BLaER1 treated with 17β-estradiol and CSF1 and Interleukin-3, amounts not matched to agents 10 nM and 100 nM (cell line): ENCODE measurements around the gene TMPRSS3.
A peak's percentile ranks its signal among the peaks of the same experiment; 100 is the strongest.

ENCODE experiments used
- H3K27ac ChIP-seq, 11 experiments: shearing (Covaris generic); formaldehyde crosslinking; 2 replicates each; pipeline ENCODE4 v1.8.1; 2022
- H3K27me3 ChIP-seq, 11 experiments: shearing (Covaris generic); formaldehyde crosslinking; 2 replicates each; pipeline ENCODE4 v1.8.1; 2022
- H3K36me3 ChIP-seq, 11 experiments: shearing (Covaris generic); formaldehyde crosslinking; 2 replicates each; pipeline ENCODE4 v1.8.1; 2022
- H3K4me1 ChIP-seq, 10 experiments: shearing (Covaris generic); formaldehyde crosslinking; 2 replicates each; pipeline ENCODE4 v1.8.1; 2022
- H3K4me2 ChIP-seq, 11 experiments: shearing (Covaris generic); formaldehyde crosslinking; 2 replicates each; pipeline ENCODE4 v1.8.1; 2022
- H3K4me3 ChIP-seq, 10 experiments: shearing (Covaris generic); formaldehyde crosslinking; 2 replicates each; pipeline ENCODE4 v1.8.1; 2022
- H3K9ac ChIP-seq, 11 experiments: shearing (Covaris generic); formaldehyde crosslinking; 2 replicates each; pipeline ENCODE4 v1.8.1; 2022
- H3K9me3 ChIP-seq, 11 experiments: shearing (Covaris generic); formaldehyde crosslinking; replicated peaks in 1 of 11; 2 replicates each; pipeline ENCODE4 v1.8.1; 2022
- H4K20me1 ChIP-seq, 11 experiments: shearing (Covaris generic); formaldehyde crosslinking; 2 replicates each; pipeline ENCODE4 v1.8.1; 2022
- Cebpa-rat ChIP-seq, 11 experiments: shearing (Covaris generic); IDR thresholded peaks; 2 replicates each; pipeline ENCODE4 v1.8.1; 2022

TMPRSS3 gene

DNA sequence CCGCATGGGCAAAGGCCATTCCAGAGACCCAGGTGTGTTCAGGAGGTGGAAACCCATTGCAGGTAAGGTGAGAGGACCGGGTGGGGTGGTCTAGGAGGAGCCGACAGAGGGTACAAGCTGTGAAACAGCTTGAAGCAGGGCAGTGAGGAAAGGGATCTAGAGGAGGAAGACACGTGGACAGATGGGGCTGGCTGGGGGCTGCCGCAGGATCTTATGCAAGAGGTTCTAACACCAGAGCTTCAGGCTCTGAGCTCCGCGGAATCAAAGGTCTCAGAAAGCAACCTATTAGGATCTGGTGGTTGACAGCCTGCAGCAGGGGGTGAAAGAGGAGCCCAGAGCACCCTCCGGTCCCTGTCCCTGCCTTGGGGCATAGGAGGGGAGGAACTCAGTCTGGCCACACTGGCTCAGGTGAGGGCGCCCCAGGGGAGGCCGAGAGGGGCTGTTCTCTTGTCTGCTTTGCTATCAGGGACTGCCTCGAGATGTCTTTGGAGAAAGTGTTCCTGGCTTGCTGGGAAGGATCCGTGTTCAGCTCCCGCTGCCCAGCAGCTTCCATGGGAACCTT lies 31.5 kb downstream of the TMPRSS3 start:
- H3K4me2 ChIP-seq = peak overlapping the region in 8 of 11 experiments; percentile 6 to 61 (median 48); a peak in 13 of 22 replicates
- no peaks in the 10 kb centered on the region; a peak in 1 of 22 replicates for H4K20me1 ChIP-seq
- TF ChIP-seq Cebpa-rat (IDR thresholded peaks at IDR 0.05) = no peak; a peak in 1 of 22 replicates
- peaks cover 0 to 63% (median 44%) of the 10 kb centered on the region in 10 experiments; a peak in 16 of 20 replicates for H3K4me1 ChIP-seq
- H3K9me3 ChIP-seq = peaks cover 6 to 13% (median 9%) of the 10 kb centered on the region in 11 experiments; a peak in 20 of 22 replicates
- no peak overlapping the region for H3K9ac ChIP-seq
- H3K36me3 ChIP-seq = no peaks in the 10 kb centered on the region
- H3K27me3 ChIP-seq = 0 out of 22 replicates have a peak, but pooled peaks cover 0 to 3% (median 0%) of the 10 kb centered on the region in 11 experiments
- H3K27ac ChIP-seq = no peak overlapping the region
- H3K4me3 ChIP-seq = no peak overlapping the region

DNA sequence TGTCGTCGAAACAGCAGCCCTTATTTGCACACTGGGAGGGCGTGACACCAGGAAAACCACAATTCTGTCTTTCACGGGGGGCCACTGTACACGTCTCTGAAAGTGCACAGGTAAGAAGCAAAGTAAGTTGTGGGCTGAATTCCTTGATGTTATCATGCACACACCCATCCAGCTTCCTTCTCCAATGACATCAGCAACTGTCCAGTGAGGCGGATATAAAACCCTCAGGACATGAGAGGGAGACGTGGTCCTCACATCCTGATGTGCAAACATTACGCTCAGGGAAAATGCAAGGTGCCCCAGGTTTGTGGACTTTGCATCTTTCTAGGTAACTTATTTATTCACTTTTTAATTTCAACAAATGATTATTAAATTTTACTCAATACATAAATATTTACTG lies 32.5 kb downstream of the TMPRSS3 start:
- Histone ChIP-seq H3K9ac (no peak overlapping the region), H3K36me3 (no peaks in the 10 kb centered on the region), H3K27ac (no peak overlapping the region), H3K9me3 (peaks cover 6 to 13% (median 9%) of the 10 kb centered on the region in 11 experiments; a peak in 20 of 22 replicates), H3K27me3 (0 out of 22 replicates have a peak, but pooled peaks cover 0 to 3% (median 0%) of the 10 kb centered on the region in 11 experiments), H3K4me2 (peak overlapping the region in 9 of 11 experiments; percentile 17 to 67 (median 46); a peak in 16 of 22 replicates), H3K4me1 (peaks cover 0 to 62% (median 43%) of the 10 kb centered on the region in 10 experiments; a peak in 16 of 20 replicates), H3K4me3 (no peak overlapping the region), H4K20me1 (no peaks in the 10 kb centered on the region; a peak in 1 of 22 replicates)
- no peak for TF ChIP-seq Cebpa-rat (IDR thresholded peaks at IDR 0.05)

DNA sequence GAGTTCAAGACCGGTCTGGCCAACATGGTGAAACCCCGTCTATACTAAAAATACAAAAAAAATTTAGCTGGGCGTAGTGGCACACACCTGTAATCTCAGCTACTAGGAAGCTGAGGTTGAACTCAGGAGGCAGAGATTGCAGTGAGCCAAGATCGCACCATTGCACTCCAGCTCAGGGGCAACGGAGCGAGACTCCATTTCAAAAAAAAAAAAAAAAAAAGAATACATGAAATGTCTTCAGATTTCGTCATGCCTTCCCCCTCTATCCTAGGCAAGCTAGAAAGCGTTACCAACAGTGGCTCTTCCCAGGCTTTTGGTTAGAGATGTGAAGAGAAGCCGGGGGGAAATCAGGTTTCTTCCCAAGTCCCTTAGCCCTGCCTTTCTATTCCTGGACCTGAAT lies 33.2 kb downstream of the TMPRSS3 start:
- Histone ChIP-seq H3K27ac (no peak overlapping the region), H3K4me3 (no peak overlapping the region), H3K4me1 (peaks cover 0 to 59% (median 43%) of the 10 kb centered on the region in 10 experiments; a peak in 16 of 20 replicates), H3K4me2 (peak overlapping the region in 9 of 11 experiments; percentile 17 to 67 (median 46); a peak in 17 of 22 replicates), H3K9ac (no peak overlapping the region), H4K20me1 (no peaks in the 10 kb centered on the region; a peak in 1 of 22 replicates), H3K36me3 (no peaks in the 10 kb centered on the region), H3K9me3 (peaks cover 6 to 13% (median 9%) of the 10 kb centered on the region in 11 experiments; a peak in 20 of 22 replicates), H3K27me3 (0 out of 22 replicates have a peak, but pooled peaks cover 0 to 3% (median 0%) of the 10 kb centered on the region in 11 experiments)
- TF ChIP-seq Cebpa-rat (IDR thresholded peaks at IDR 0.05) = peak in 2 of 11 experiments; percentile 19 to 69; a peak in 1 of 22 replicates

GRCh38 chr21:42362198-42362597 lies 33.7 kb downstream of the TMPRSS3 start:
- Histone ChIP-seq H3K9ac (no peak overlapping the region), H3K36me3 (no peaks in the 10 kb centered on the region), H3K27ac (no peak overlapping the region), H3K4me1 (peaks cover 0 to 55% (median 43%) of the 10 kb centered on the region in 10 experiments; a peak in 16 of 20 replicates), H3K4me2 (peak overlapping the region in 9 of 11 experiments; percentile 17 to 67 (median 46); a peak in 16 of 22 replicates), H3K27me3 (0 out of 22 replicates have a peak, but pooled peaks cover 0 to 3% (median 0%) of the 10 kb centered on the region in 11 experiments), H3K9me3 (peaks cover 6 to 18% (median 10%) of the 10 kb centered on the region in 11 experiments; a peak in 20 of 22 replicates), H3K4me3 (no peak overlapping the region), H4K20me1 (no peaks in the 10 kb centered on the region; a peak in 1 of 22 replicates)
- TF ChIP-seq Cebpa-rat (IDR thresholded peaks at IDR 0.05) = no peak

GRCh38 chr21:42361286-42361685 lies 34.6 kb downstream of the TMPRSS3 start:
- H3K9me3 ChIP-seq = peaks cover 7 to 26% (median 18%) of the 10 kb centered on the region in 11 experiments; a peak in 21 of 22 replicates
- H3K4me2 ChIP-seq = peak overlapping the region in 3 of 11 experiments; percentile 18 to 64 (median 46); a peak in 4 of 22 replicates
- H3K27ac ChIP-seq = no peak overlapping the region
- no peak for TF ChIP-seq Cebpa-rat (IDR thresholded peaks at IDR 0.05)
- no peaks in the 10 kb centered on the region; a peak in 1 of 22 replicates for H4K20me1 ChIP-seq
- no peak overlapping the region for H3K9ac ChIP-seq
- 0 out of 22 replicates have a peak, but pooled peaks cover 0 to 3% (median 0%) of the 10 kb centered on the region in 11 experiments for H3K27me3 ChIP-seq
- no peaks in the 10 kb centered on the region for H3K36me3 ChIP-seq
- no peak overlapping the region for H3K4me3 ChIP-seq
- peaks cover 0 to 47% (median 40%) of the 10 kb centered on the region in 10 experiments; a peak in 16 of 20 replicates for H3K4me1 ChIP-seq

GRCh38 chr21:42360317-42360716 lies 35.5 kb downstream of the TMPRSS3 start:
- Histone ChIP-seq H3K4me1 (peaks cover 0 to 37% (median 30%) of the 10 kb centered on the region in 10 experiments; a peak in 15 of 20 replicates), H3K27me3 (0 out of 22 replicates have a peak, but pooled peaks cover 0 to 3% (median 0%) of the 10 kb centered on the region in 11 experiments)

DNA sequence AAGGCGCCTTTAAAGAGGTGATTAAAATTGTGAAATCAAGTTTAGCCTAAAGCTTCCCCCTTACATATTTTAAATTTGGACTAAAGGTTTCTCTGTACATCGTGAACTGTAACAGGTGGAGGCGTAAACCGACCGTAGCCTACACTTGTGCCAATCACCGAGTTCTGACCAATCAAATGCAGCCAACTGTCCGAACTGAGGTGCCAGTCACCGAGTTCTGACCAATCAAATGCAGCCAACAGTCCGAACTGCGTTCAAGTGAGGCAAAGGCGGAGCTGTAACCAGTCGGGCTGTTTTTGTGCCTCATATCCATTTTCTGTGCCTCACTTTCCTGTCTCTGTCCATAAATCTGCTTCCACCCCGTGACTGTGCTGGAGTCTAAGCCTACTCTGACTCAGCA lies 36.9 kb downstream of the TMPRSS3 start:
- Histone ChIP-seq H3K4me3 (no peak overlapping the region), H3K27ac (no peak overlapping the region), H3K9ac (no peak overlapping the region), H4K20me1 (no peaks in the 10 kb centered on the region), H3K4me1 (peaks cover under 1 to 27% (median 18%) of the 10 kb centered on the region in 10 experiments; a peak in 16 of 20 replicates), H3K4me2 (no peak overlapping the region), H3K9me3 (peaks cover 31 to 49% (median 42%) of the 10 kb centered on the region in 11 experiments), H3K36me3 (no peaks in the 10 kb centered on the region), H3K27me3 (0 out of 22 replicates have a peak, but pooled peaks cover 0 to 3% (median 0%) of the 10 kb centered on the region in 11 experiments)
- TF ChIP-seq Cebpa-rat (IDR thresholded peaks at IDR 0.05) = no peak

More at GRCh38 chr21:42360317-42360716, 35.5 kb downstream of the TMPRSS3 start:
- H3K9me3 ChIP-seq = peaks cover 17 to 36% (median 28%) of the 10 kb centered on the region in 11 experiments
- no peak overlapping the region for H3K4me3 ChIP-seq
- no peak overlapping the region for H3K27ac ChIP-seq
- H4K20me1 ChIP-seq = no peaks in the 10 kb centered on the region
- TF ChIP-seq Cebpa-rat (IDR thresholded peaks at IDR 0.05) = no peak
- no peak overlapping the region for H3K4me2 ChIP-seq
- no peaks in the 10 kb centered on the region for H3K36me3 ChIP-seq
- H3K9ac ChIP-seq = no peak overlapping the region

DNA sequence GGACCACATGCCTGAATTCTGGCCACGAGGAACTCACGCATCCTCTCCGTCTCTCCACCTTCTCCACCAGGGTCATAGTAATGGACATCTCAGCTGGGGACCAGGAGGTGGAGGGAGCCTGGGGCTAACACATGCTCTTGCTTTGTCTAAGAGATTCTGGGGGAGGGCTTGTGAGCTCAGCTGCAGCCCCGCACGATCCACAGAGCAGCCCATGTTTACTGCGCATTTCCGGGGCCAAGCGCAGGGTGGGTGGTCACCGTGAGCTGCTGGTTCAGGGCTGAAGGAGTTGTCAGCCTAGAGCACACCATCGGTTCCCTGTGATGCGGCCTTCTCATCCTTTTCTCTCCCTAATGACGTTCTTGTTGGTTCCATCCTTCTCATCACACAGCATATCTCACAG lies 37.6 kb downstream of the TMPRSS3 start:
- Histone ChIP-seq H3K9ac (no peak overlapping the region), H4K20me1 (no peaks in the 10 kb centered on the region), H3K27ac (no peak overlapping the region), H3K36me3 (no peaks in the 10 kb centered on the region), H3K9me3 (peaks cover 36 to 55% (median 43%) of the 10 kb centered on the region in 11 experiments), H3K4me1 (peaks cover 7 to 32% (median 22%) of the 10 kb centered on the region in 10 experiments; a peak in 18 of 20 replicates), H3K27me3 (0 out of 22 replicates have a peak, but pooled peaks cover 0 to 3% (median 0%) of the 10 kb centered on the region in 11 experiments), H3K4me2 (no peak overlapping the region), H3K4me3 (no peak overlapping the region)
- TF ChIP-seq Cebpa-rat (IDR thresholded peaks at IDR 0.05) = no peak

DNA sequence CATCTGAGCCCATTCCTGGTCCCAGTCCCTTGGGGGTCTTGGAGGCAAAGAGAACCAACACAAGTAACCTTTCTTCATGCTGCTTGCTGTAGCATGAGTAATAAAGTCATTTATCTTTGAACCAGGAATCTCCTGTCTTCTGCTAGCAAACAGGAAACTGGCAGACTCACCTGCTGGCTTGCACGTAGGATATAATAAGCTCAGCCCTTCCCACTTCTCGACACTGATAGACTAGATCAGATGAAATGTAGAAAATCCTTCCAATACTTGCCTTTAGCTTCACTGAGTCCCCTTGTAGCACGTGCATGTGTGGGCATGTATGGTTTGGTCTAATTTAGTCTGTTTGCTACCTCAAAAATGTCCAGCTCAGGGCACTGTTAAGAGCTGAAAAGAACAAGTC lies 38.5 kb downstream of the TMPRSS3 start:
- Histone ChIP-seq H3K4me3 (no peak overlapping the region), H3K27me3 (0 out of 22 replicates have a peak, but pooled peaks cover 0 to 3% (median 0%) of the 10 kb centered on the region in 11 experiments), H3K27ac (no peak overlapping the region), H3K9ac (no peak overlapping the region), H3K9me3 (peaks cover 36 to 57% (median 43%) of the 10 kb centered on the region in 11 experiments), H4K20me1 (no peaks in the 10 kb centered on the region), H3K4me1 (peaks cover 0 to 23% (median 13%) of the 10 kb centered on the region in 10 experiments; a peak in 16 of 20 replicates), H3K4me2 (no peak overlapping the region), H3K36me3 (no peaks in the 10 kb centered on the region)
- no peak for TF ChIP-seq Cebpa-rat (IDR thresholded peaks at IDR 0.05)
